ENCODE data around the gene BMP4.
"Not testable (repeated sequence)": the region's sequence is repeated elsewhere in the genome, so short reads cannot be mapped to it uniquely, and the experiment has no call there.

BMP4 gene

DNA sequence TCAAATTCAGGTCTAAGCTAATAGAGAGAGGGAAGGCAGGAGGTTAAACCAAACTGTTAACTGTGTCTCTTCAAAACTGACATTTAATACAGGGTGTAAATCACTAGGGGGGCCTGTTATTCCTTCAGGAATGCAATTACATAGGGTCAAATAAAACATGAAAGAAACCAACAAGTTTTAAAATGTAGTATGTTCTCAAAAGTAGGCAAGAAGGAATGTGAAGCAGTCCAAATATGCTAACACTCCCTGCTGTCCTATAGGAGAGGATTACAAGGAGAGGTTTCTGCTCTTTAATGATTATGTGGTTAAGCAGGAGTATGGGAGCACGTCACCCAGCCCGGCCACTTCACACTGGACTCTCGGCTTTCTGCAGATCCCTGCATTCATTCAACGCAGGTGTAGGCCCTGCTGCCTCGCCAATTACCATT lies 42.5 kb upstream of the BMP4 start:
- Histone ChIP-seq H3K27ac (no peak overlapping the region), H3K4me3 (no peak overlapping the region), H3K4me1 (peaks cover 0 to 7% (median 0%) of the 10 kb centered on the region in 4 donors), H3K36me3 (no peaks in the 10 kb centered on the region), H3K9me3 (no peaks in the 10 kb centered on the region), H3K27me3 (no peaks in the 10 kb centered on the region)
- TF ChIP-seq, protein P1, sequence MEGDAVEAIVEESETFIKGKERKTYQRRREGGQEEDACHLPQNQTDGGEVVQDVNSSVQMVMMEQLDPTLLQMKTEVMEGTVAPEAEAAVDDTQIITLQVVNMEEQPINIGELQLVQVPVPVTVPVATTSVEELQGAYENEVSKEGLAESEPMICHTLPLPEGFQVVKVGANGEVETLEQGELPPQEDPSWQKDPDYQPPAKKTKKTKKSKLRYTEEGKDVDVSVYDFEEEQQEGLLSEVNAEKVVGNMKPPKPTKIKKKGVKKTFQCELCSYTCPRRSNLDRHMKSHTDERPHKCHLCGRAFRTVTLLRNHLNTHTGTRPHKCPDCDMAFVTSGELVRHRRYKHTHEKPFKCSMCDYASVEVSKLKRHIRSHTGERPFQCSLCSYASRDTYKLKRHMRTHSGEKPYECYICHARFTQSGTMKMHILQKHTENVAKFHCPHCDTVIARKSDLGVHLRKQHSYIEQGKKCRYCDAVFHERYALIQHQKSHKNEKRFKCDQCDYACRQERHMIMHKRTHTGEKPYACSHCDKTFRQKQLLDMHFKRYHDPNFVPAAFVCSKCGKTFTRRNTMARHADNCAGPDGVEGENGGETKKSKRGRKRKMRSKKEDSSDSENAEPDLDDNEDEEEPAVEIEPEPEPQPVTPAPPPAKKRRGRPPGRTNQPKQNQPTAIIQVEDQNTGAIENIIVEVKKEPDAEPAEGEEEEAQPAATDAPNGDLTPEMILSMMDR (IDR thresholded peaks at IDR 0.05), result no peak
- DNase-seq, result no peak
- intact Hi-C loops (cut with DNase I; ENCODE audit: low total_unique reads), result no loop called here

DNA sequence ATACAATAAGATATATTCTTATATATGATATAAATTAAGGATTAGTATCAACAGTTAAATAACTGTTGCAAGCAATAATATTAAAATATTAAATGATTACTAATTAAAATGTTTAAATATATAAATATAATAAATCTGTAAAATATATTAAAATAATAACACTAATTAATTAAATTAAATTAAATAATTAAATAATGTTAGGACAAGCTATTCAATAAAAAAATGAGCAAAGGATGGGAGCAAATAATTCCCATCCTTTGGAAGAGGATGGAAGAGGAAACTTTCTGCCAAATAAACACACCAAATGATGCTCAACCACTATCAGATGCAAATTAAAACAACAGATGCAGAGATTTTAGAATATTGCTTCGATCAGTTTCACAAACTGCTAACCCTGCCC lies 39.4 kb upstream of the BMP4 start:
- no peak for DNase-seq
- peaks cover 0 to 7% (median 0%) of the 10 kb centered on the region in 4 donors for H3K4me1 ChIP-seq
- TF ChIP-seq, protein P1 (IDR thresholded peaks at IDR 0.05), result no peak
- no peaks in the 10 kb centered on the region for H3K27me3 ChIP-seq
- H3K9me3 ChIP-seq, result no peaks in the 10 kb centered on the region
- H3K4me3 ChIP-seq, result no peak overlapping the region
- intact Hi-C loops (cut with DNase I; ENCODE audit: low total_unique reads), result no loop called here
- no peaks in the 10 kb centered on the region for H3K36me3 ChIP-seq
- no peak overlapping the region for H3K27ac ChIP-seq

DNA sequence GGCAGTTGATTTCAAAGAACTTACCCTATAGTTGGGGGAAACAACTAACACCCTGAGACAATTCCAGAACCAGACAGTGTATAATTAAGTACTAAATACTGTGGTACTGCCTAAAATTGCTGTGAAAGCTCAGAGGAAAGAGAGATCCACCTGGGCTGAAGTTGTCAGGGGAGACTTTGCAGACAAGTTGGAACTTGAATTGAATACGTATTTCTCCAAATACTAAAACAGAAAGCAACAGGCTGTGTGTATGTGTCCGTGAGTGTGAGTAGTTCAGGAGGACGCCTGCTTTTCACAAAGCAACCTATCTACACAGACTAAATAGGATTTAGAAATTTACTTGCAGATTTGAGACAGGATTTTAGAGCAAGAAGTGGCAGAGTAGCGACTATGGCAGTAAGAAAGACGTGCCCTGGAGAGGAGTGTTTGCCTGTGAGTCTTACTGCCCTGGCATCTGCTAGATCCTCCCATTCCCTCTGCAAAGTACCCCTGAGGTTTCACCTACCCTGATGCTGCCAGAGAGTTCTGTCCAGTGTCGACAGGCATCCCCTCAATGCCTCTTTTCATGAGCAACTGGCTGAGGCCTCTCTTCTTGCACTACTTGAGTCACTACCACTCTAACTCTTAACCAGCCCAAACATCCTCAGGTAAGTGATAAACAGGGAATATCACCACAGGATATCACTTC lies 37.4 kb upstream of the BMP4 start:
- Histone ChIP-seq H3K9me3 (no peaks in the 10 kb centered on the region), H3K27me3 (no peaks in the 10 kb centered on the region), H3K36me3 (no peaks in the 10 kb centered on the region), H3K4me1 (no peaks in the 10 kb centered on the region), H3K4me3 (no peak overlapping the region), H3K27ac (no peak overlapping the region)
- no peak for DNase-seq
- TF ChIP-seq, protein P1 (IDR thresholded peaks at IDR 0.05), result no peak
- intact Hi-C loops (cut with DNase I; ENCODE audit: low total_unique reads), result no loop called here

DNA sequence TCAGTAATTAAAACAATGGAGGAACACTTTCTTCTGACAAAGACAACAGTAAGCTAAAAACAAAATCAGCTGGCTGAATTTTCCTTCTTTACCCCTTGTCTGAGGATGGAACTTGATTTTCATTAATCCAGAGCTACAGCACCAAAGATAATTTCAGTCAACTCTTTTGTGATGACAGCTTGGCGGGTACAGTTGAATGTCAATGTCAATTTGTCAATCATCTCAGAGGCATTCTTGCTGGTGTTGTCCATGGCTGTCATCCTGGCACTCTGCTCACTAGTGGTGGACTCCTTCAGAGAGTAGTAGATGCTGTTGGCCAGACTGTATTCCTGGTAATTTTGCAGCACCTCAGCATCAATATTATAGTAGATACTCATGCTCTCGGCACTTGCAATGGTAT lies 34.4 kb upstream of the BMP4 start:
- Histone ChIP-seq H3K27ac (no peak overlapping the region), H3K4me3 (no peak overlapping the region), H3K36me3 (no peaks in the 10 kb centered on the region), H3K27me3 (no peaks in the 10 kb centered on the region), H3K4me1 (no peaks in the 10 kb centered on the region), H3K9me3 (no peaks in the 10 kb centered on the region)
- TF ChIP-seq, protein P1 (IDR thresholded peaks at IDR 0.05), result no peak
- no peak for DNase-seq
- intact Hi-C loops (cut with DNase I; ENCODE audit: low total_unique reads), result no loop called here

DNA sequence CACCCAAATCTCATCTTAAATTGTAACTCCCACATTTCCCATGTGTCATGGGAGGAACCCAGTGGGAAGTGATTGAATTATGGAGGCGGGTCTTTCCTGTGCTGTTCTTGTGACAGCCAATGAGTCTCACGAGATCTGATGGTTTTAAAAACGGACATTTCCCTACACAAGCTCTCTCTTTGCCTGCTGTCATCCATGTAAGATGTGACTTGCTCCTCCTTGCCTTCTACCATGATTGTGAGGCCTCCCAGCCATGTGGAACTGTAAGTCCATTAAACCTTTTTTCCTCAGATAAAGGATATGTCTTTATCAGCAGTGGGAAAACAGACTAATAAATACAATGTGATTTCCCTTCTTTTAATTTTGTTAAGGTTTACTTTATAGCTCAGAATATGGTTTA lies 30.1 kb upstream of the BMP4 start:
- H3K36me3 ChIP-seq; intact Hi-C loops (cut with DNase I; ENCODE audit: low total_unique reads); H3K27ac ChIP-seq; H3K4me3 ChIP-seq; H3K27me3 ChIP-seq; H3K4me1 ChIP-seq; DNase-seq: not testable (repeated sequence)
- peaks cover 0 to 15% (median 4%) of the 10 kb centered on the region in 3 donors for H3K9me3 ChIP-seq

DNA sequence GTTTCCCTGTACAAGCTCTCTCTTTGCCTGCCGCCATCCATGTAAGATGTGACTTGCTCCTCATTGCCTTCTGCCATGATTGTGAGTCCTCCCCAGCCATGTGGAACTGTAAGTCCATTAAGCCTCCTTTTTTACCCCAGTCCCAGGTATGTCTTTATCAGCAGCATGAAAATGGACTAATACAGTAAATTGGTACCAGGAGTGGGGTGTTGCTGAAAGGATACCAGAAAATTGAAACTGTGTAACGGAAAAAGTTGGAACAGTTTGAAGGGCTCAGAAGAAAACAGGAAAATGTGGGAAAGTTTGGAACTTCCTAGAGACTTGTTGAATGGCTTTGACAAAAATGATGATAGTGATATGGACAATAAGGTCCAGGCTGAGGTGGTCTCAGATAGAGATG lies 28.3 kb upstream of the BMP4 start:
- H3K4me1 ChIP-seq; DNase-seq; H3K4me3 ChIP-seq; H3K27ac ChIP-seq; H3K36me3 ChIP-seq; H3K27me3 ChIP-seq; intact Hi-C loops (cut with DNase I; ENCODE audit: low total_unique reads): not testable (repeated sequence)
- peaks cover 0 to 15% (median 4%) of the 10 kb centered on the region in 3 donors for H3K9me3 ChIP-seq

DNA sequence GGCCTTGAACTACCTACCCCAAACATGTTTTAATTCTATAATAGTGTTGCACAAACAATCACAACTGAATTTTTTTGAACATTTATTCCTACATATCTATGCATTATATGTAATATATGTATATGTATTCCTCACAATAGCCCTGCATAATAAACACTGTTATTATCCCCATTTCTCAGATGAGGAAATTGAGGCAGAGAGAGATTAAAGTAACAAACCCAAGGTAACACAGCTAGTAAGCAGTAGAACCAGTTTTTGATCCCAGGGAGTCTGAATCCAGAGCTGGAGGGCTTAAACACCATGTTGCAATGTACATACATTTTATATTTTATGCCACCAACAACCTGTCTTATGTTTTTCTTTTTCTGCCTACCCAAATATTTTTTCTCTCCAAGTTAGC lies 26.5 kb upstream of the BMP4 start:
- Histone ChIP-seq H3K27ac (no peak overlapping the region), H3K36me3 (no peaks in the 10 kb centered on the region), H3K4me3 (no peak overlapping the region), H3K9me3 (peaks cover 0 to 15% (median 4%) of the 10 kb centered on the region in 3 donors), H3K27me3 (no peaks in the 10 kb centered on the region), H3K4me1 (no peaks in the 10 kb centered on the region)
- TF ChIP-seq, protein P1 (IDR thresholded peaks at IDR 0.05), result no peak
- intact Hi-C loops (cut with DNase I; ENCODE audit: low total_unique reads), result no loop called here
- no peak for DNase-seq
